GM19193 (cell line): ENCODE measurements around the gene FAM83D.

ENCODE experiments used
- POLR2A ChIP-seq: IDR thresholded peaks from 4 replicates; pipeline ENCODE4 v1.6.1; 2011; ENCODE audit not compliant: insufficient read depth, insufficient read length; ENCODE audit errors: extremely low read depth

Gene FAM83D

GRCh38 chr20:38917657-38918056 lies 8.6 kb upstream of the FAM83D start:
- TF ChIP-seq POLR2A: no peak

GRCh38 chr20:38918172-38918571 lies 8.0 kb upstream of the FAM83D start:
- no peak for TF ChIP-seq POLR2A

DNA sequence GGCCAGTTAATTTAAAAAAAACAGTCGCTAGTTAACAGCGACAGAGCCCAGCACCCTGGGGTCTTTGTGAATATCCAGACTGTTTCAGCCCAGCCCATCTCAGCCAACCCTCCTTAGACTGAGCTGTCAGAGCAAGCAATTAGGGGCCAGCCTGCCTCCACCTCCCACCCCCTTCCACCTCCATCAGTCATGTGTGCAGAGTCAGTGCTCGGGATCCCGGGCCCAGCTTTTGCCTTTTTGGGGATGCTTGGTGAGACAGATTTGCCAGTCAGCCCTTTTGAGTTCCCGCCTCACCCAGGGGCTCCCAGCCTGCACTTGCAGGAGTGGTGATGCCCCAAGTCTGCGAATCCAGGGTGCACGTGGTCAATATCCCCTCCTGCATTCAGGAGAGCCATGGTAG lies 6.5 kb upstream of the FAM83D start:
- no peak for TF ChIP-seq POLR2A

GRCh38 chr20:38920411-38920810 lies 5.8 kb upstream of the FAM83D start:
- no peak for TF ChIP-seq POLR2A

DNA sequence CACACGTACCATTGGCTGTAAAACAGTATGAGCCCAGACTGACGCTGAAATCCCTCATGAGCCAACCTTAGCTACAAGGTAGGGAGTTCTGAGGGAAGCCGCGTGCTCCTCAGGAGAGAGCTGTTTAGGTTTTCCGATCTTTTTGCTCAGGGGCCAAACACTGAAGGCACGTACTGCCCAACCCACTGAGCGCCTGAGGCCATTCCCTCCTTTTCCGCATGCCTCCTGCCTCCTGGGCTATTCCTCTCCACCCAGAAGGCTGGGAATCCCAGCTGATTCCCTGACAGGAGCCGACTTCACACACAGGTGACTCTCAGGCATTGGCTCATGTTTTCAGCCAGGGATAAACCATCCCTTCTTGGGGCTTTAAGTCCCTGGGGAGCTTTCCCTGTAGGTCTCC lies 5.4 kb upstream of the FAM83D start:
- TF ChIP-seq POLR2A: no peak

GRCh38 chr20:38924718-38925117 lies 1.5 kb upstream of the FAM83D start:
- no peak for TF ChIP-seq POLR2A

DNA sequence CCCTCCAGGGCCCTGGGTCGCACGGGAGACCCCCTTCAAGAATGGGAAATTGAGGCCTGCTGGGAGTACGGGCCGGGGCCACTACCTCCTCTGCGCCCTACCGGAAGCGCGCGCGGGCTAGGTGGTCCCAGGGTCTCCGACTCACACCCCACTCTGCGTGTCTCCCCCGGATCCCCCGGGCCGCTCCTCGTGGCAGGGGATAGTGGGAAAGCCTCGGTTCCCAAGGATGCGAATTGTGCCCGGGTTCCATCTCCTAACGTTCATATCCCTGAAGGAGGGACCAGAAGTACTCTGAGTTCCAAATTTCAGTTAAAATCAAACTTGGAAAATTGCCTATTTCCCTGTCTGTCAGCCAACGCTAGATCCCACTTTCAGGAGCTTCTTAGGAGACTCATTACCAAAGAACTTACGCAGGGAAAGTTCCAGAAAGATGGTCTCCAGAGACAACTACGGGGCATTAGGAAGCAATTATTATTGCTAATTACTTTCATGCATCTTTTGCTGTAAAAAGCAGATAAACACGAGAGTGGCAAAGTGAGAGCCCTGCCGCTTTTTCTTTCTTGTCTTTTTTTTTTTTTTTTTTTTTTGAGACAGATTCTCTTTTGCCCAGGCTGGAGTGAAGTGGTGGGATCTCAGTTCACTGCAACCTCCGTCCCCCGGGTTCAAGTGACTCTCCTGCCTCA lies 858 bp downstream of the FAM83D start:
- TF ChIP-seq POLR2A: no peak

DNA sequence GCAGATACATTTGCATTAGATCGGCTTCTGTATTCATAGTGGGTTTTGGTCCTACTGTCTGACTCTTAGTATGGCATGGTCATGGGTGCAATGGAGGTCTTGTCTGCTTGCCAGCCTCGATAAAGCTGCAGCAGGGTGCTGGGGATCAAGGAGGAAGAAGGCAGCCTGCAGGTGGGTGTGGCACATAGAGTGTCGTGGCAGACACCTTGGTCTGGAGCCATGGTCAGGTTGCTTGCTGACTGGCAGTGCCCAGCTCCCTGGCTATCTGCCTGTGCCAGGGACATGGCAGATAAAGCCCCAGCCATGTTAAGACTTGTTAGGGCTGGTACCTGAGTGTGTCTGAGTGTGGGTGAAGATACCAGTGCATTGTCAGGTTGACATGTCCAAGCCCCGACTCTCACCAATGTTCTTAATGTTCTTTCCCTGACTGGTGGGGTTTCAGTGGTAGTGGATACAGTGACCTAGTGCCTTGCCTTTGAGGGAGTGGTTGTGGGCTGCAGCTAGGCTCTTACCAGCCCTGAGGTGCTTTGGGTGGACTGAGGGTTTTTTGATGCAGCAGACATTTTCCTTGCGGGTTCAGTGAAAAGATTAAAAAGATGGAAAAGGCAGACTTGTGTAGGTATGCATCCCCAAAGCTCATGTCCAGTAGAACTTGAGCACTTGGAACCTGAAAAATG lies 1.8 kb downstream of the FAM83D start:
- TF ChIP-seq POLR2A: no peak

- TF ChIP-seq POLR2A: no peak
Observed at GRCh38 chr20:38930242-38930569, 4.0 kb downstream of the FAM83D start.

GRCh38 chr20:38931984-38932383 lies 5.8 kb downstream of the FAM83D start:
- no peak for TF ChIP-seq POLR2A

DNA sequence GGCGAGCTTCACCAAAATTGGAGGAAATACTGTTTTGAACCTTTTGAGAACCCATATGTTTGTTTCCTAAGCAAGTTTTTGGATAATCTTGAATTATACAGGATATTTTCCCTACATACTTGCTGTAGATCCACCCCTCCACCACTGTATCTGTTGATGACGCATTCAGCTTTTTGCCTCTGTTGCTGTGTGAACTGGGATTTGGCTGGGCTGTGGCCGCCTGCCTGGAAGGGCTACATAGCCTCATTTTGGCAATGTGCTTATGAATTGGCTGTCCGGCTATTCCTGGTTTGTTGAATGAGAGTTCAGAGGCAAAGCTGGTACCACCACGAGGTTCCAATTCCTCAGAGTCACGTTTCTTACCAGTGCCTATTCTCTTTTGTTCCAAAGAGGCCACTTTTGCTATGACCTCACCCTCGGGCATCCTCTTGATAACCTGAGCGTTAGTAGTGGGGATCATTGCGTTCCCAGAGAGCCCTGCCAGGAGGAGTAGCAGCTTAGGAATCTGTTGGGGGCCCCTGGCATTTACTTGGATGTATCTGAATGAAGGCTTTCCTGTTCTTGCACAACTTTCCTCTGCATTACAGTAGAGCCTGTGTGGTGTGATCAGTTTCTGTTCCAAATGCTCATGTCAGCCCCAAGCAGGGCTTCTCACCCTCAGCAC lies 6.4 kb downstream of the FAM83D start:
- TF ChIP-seq POLR2A: no peak

DNA sequence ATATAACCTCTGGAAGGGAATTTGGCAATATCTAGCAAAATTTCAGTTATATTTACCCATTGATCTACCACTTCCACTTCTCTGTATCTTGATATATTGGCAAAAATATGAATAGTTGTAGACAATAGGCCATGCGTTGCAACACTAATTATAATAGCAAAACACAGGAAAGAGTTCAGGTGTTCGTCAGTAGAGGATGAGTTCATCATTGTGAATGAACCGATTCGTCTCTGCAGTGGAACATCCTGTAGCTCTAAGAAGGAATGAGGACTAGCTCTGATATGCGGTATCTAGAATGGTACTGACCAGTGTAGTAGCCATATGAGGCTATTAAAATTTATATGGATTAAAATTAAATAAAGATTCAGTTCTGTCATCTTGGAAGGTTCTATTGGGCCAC lies 8.3 kb downstream of the FAM83D start:
- TF ChIP-seq POLR2A: no peak

DNA sequence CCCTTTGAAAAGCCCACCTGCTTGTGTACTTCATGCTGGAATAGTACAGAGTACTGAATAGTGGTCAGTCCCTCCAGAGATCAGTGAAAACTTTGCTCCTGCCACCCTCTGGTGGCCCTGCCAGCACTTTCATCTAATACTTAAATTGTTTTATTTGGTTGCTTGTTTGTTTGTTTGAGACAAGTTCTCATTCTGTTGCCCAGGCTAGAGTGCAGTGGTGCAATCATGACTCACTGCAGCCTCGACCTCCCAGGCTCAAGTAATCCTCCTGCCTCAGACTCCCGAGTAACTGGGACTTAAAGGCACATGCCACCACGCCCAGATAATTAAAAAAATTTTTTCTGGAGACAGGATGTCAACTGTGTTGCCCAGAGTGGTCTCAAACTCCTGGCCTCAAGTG lies 9.1 kb downstream of the FAM83D start:
- no peak for TF ChIP-seq POLR2A

DNA sequence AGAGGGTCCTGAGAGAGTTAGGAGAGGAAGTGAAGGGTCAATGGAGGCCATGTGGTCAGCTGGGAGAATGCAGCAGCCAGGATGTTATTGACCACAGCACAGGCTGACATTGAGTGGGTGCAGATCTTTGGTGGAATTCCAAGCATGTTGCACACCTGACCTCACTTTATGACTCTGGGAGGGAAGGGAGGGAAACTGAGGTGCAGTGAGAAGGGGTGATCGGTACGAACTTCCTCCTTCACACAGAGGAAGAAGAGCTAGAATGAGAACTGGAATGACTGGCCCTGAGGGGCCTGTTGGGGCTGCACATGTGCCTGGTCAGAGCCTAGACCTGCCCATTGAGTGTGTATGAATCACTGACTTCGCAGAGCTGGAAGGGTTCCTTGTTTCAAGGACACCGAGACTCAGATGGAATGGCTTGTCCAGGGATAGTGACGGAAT lies 9.8 kb downstream of the FAM83D start:
- no peak for TF ChIP-seq POLR2A

DNA sequence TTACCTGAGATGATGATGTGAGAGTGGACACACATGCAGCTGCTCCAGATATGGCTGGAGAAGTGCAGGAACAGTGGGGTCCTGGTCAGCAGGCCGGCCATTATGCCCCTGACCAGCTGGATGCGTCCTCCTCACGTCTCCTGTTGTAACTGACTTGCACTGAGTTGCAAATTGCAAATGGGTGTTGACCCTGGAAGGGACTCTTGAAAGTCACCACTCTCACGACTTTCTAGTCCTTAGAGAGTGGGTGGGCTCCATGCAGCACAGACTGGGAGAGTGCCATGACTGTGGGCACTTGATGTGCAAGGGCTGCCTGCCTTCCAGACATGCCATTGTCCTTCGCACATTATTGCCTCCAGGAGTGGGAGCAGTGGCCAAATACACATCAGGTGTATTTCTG lies 10.8 kb downstream of the FAM83D start:
- TF ChIP-seq POLR2A: no peak

GRCh38 chr20:38937978-38938473 lies 11.8 kb downstream of the FAM83D start:
- no peak for TF ChIP-seq POLR2A
